Measurements from ENCODE around the gene FAM135A.

GRCh38 chr6:70489364-70489763 lies 76.1 kb downstream of the FAM135A start:
- TF ChIP-seq CTCF (conservative IDR thresholded peaks at IDR 0.05; ENCODE audit: low read depth, low read length) (no peak), RCOR1 (IDR thresholded peaks at IDR 0.05; ENCODE audit: insufficient replicate concordance, low read length) (no peak), POLR2A (IDR thresholded peaks at IDR 0.05; ENCODE audit: low read depth, low read length) (no peak), ELK1 (IDR thresholded peaks at IDR 0.05; ENCODE audit: borderline replicate concordance, low read depth, low read length) (no peak), RAD21 (IDR thresholded peaks at IDR 0.05; ENCODE audit: low read length) (no peak)

All from IMR-90 (cell line).